Muscle layer of duodenum (tissue), 2 donors: ENCODE measurements around the gene LRRN4CL.
A peak's percentile ranks its signal among the peaks of the same experiment; 100 is the strongest.

Source experiments
- H3K27ac ChIP-seq: one replicate; pipeline ENCODE4 v1.7.0; 2013; ENCODE audit warnings: mild to moderate bottlenecking, low read length
- H3K27me3 ChIP-seq: one replicate; pipeline ENCODE4 v1.7.0; 2013; ENCODE audit warnings: low read depth, mild to moderate bottlenecking, control low read depth, low read length
- H3K36me3 ChIP-seq, 2 donors: one replicate each; pipeline ENCODE4 v1.7.0; 2013; ENCODE audit warnings: low read length in 2 of 2, control low read depth in 1 of 2, mild to moderate bottlenecking in 1 of 2; ENCODE audit not compliant: insufficient read depth in 2 of 2, control insufficient read depth in 1 of 2
- H3K4me1 ChIP-seq, 2 donors: one replicate each; pipeline ENCODE4 v1.7.0; 2013; ENCODE audit warnings: low read length in 2 of 2, mild to moderate bottlenecking in 2 of 2, control low read depth in 1 of 2, moderate library complexity in 1 of 2; ENCODE audit not compliant: insufficient read depth in 2 of 2, control insufficient read depth in 1 of 2
- H3K4me3 ChIP-seq, 2 donors: one replicate each; pipeline ENCODE4 v1.7.0; 2013; ENCODE audit warnings: low read length in 2 of 2, low read depth in 1 of 2, mild to moderate bottlenecking in 1 of 2
- H3K9me3 ChIP-seq, 2 donors: one replicate each; pipeline ENCODE4 v1.7.0; 2013; ENCODE audit warnings: low read length in 2 of 2, control low read depth in 1 of 2, mild to moderate bottlenecking in 1 of 2; ENCODE audit not compliant: control insufficient read depth in 1 of 2
- donor health status: healthy.

The LRRN4CL gene

DNA sequence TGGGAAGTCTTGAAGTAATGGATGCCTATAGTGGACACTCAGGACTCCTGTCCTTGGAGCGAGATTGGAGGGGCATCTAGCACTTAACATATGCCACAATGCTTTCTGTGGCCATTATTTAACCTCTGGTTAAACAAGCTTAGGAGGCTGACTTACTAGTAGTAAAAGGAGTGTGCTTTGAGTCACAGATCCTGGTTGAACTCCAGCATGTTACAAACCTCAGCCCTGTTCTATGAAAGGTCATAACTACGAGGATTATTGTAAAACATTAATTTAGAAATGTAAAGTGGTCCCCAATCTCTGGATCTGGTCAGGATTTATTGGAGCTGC is 16.2 kb downstream of the LRRN4CL start:
- Histone ChIP-seq H3K27ac (no peak overlapping the region), H3K36me3 (peaks cover 13 to 24% of the 10 kb centered on the region in 2 donors), H3K27me3 (no peaks in the 10 kb centered on the region), H3K4me1 (peaks cover 4 to 41% of the 10 kb centered on the region in 2 donors), H3K4me3 (peak overlapping the region in 1 of 2 donors; percentile 95), H3K9me3 (no peaks in the 10 kb centered on the region)

DNA sequence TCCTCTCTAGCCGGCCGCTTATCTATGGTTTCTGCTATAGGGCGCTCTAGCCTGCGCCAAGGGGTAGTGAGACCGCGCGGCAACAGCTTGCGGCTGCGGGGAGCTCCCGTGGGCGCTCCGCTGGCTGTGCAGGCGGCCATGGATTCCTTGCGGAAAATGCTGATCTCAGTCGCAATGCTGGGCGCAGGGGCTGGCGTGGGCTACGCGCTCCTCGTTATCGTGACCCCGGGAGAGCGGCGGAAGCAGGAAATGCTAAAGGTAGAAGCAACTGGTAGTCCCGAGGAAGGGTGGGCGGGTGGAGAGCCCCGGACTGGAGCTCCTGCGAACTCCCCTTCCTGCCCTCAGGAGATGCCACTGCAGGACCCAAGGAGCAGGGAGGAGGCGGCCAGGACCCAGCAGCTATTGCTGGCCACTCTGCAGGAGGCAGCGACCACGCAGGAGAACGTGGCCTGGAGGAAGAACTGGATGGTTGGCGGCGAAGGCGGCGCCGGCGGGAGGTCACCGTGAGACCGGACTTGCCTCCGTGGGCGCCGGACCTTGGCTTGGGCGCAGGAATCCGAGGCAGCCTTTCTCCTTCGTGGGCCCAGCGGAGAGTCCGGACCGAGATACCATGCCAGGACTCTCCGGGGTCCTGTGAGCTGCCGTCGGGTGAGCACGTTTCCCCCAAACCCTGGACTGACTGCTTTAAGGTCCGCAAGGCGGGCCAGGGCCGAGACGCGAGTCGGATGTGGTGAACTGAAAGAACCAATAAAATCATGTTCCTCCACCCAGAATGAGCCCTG is 17.5 kb downstream of the LRRN4CL start, which contains the start of the genes LBHD1 and UQCC3:
Gene LBHD1 (minus strand): TSS at position 660 of the 782 bp plus-strand sequence. CDS start 2,236 bp downstream, outside the sequence.
Gene UQCC3 (plus strand): TSS at position 66 of the 782 bp plus-strand sequence. CDS start 73 bp downstream, at position 139.
- Histone ChIP-seq H3K36me3 (peaks cover 11 to 14% of the 10 kb centered on the region in 2 donors), H3K4me1 (peaks cover 9 to 40% of the 10 kb centered on the region in 2 donors), H3K27me3 (no peaks in the 10 kb centered on the region)

DNA sequence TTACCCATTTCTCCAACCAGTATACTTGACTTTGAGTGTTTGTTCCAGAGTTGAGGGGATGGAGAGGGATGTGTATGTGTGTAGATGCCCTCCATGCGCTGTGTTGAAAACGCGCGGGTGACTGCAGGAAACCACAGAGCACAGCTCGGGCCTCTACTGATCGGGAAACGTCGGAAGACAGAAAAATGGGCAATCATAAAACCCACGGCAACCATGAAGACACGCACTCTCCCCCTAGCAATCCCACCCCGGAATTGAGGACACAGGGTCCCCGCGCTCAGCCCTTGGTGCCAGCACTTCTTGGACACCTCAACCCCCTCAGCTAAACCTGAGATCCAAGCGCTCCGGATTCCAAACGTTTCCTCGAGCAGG is 18.1 kb downstream of the LRRN4CL start:
- Histone ChIP-seq H3K9me3 (no peaks in the 10 kb centered on the region), H3K27me3 (no peaks in the 10 kb centered on the region), H3K27ac (peak overlapping the region; percentile 95), H3K4me3 (peak overlapping the region; percentile 77 to 95), H3K36me3 (peaks cover 6 to 8% of the 10 kb centered on the region in 2 donors), H3K4me1 (peaks cover 15 to 40% of the 10 kb centered on the region in 2 donors)

More for the DNA sequence above, 17.5 kb downstream of the LRRN4CL start, which contains the start of the genes LBHD1 and UQCC3:
- peak within 1 kb of the TSS; percentile 77 to 95 for H3K4me3 ChIP-seq
- H3K27ac ChIP-seq: peak within 1 kb of the TSS; percentile 95
- no peaks in the 10 kb centered on the region for H3K9me3 ChIP-seq

DNA sequence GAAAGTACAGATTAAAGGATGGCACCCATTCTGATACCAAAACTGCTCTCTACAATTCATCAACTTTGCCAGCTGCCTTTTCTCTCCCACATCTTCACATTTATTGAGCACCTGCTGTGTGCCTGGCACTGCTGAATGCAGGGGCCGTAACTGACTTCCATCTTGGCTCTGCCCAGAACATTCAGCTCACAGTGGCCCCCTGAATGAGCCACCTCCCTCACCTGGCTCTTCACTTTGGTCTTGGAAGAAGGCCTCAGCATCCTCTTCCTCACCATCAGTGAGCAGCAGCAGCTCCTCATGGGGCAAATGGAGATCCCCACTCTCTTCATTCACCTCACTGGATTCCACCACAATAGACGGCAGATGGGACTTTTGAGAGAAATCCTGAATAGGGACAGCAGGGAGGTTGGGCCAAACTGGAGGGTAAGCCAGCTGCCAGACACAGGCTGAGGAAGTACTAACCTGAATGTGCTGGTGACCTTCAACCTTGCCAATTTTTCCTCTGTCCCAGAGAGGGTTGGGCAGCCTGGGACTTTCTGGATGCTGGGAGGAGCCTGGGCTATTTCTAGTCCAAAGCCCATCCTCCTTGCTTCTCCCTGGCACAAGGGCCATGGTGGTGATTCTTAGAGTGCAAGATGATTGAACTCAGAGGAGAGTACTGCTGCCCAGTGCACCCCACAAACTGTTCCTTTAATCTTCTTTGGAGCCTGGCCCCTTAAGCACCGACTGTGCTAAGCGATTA is 19.7 kb downstream of the LRRN4CL start:
- no peaks in the 10 kb centered on the region for H3K9me3 ChIP-seq
- H3K27ac ChIP-seq: no peak overlapping the region
- peaks cover 15 to 44% of the 10 kb centered on the region in 2 donors for H3K4me1 ChIP-seq
- H3K4me3 ChIP-seq: no peak overlapping the region
- no peaks in the 10 kb centered on the region for H3K27me3 ChIP-seq
- H3K36me3 ChIP-seq: peaks cover 4 to 6% of the 10 kb centered on the region in 2 donors

DNA sequence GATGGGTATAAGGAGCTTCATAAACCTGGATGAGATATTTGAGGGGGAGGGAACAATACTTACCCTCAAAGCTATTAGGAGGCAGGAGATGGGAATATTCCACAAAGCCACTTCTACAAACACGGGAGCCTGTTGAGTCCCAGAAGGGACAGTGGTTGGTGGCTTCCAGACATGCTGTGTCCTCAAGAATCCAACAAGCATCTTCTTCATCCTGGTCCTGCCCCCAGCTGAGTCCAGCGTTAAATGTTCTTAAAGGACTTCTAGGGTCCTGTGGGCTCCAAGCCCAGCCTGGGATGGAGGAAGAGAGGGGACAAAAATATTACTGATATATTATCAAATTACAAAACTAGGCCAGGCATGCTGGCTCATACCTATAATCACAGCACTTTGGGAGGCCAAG is 21.9 kb downstream of the LRRN4CL start:
- Histone ChIP-seq H3K9me3 (no peaks in the 10 kb centered on the region), H3K27ac (no peak overlapping the region), H3K4me1 (peaks cover 15 to 40% of the 10 kb centered on the region in 2 donors), H3K27me3 (no peaks in the 10 kb centered on the region), H3K4me3 (no peak overlapping the region), H3K36me3 (peaks cover 8% of the 10 kb centered on the region in 2 donors)

DNA sequence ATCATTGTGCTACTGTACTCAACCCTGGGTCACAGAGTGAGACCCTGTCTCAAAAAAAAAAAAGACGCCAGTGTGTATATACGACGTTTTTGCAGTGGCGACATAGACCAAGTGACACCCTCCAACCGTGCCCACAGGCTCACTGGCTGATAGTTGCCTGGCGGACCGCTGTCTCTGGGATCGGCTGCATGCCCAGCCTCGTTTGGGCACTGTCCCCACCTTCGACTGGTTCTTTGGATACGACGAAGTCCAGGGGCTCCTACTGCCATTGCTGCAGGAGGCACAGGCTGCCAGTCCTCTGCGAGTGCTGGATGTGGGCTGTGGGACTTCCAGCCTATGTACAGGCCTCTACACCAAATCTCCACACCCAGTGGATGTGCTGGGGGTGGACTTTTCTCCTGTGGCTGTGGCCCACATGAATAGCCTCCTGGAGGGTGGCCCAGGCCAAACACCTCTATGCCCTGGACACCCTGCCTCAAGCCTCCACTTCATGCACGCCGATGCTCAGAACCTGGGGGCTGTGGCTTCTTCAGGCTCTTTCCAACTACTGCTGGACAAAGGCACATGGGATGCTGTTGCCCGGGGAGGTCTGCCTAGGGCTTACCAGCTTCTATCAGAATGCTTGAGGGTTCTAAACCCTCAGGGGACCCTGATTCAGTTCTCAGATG is 22.9 kb downstream of the LRRN4CL start:
- H3K4me3 ChIP-seq: peak overlapping the region; percentile 86 to 90
- H3K27me3 ChIP-seq: no peaks in the 10 kb centered on the region
- H3K27ac ChIP-seq: peak overlapping the region; percentile 85
- H3K9me3 ChIP-seq: no peaks in the 10 kb centered on the region
- H3K4me1 ChIP-seq: peaks cover 15 to 37% of the 10 kb centered on the region in 2 donors
- H3K36me3 ChIP-seq: peaks cover 8% of the 10 kb centered on the region in 2 donors

DNA sequence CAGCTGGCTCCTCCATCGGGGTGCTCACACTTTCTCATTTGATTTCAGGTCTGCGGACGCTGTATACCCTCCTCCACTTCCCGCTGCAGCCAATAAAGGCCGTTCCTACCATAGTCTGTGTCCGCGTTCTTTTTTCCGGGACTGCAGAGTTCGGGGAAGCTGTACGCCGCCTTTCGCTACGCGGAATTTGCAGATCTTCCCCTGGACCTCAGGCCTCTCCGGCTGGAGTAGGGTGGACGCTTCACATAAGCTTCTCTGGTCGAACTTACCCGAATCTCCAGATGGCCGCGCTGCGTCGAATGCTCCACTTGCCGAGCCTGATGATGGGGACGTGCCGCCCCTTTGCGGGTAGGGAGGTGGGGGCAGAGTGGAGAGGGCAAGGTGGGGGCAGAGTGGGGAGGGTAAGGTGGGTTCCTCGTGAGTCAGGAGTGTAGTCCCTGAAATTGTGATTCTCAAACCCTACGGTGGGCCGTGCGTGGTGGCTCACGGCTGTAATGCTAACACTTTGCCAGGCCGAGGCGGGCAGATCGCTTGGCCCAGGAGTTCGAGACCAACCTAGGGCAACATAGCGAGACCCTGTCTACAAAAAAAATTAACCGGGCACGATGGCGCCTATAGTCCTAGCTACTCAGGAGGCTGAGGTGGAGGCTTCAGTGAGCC is 23.6 kb downstream of the LRRN4CL start:
- H3K27me3 ChIP-seq: no peaks in the 10 kb centered on the region
- H3K9me3 ChIP-seq: no peaks in the 10 kb centered on the region
- peak overlapping the region; percentile 85 for H3K27ac ChIP-seq
- peaks cover 8% of the 10 kb centered on the region in 2 donors for H3K36me3 ChIP-seq
- peak overlapping the region; percentile 86 to 90 for H3K4me3 ChIP-seq
- H3K4me1 ChIP-seq: peaks cover 15 to 34% of the 10 kb centered on the region in 2 donors

DNA sequence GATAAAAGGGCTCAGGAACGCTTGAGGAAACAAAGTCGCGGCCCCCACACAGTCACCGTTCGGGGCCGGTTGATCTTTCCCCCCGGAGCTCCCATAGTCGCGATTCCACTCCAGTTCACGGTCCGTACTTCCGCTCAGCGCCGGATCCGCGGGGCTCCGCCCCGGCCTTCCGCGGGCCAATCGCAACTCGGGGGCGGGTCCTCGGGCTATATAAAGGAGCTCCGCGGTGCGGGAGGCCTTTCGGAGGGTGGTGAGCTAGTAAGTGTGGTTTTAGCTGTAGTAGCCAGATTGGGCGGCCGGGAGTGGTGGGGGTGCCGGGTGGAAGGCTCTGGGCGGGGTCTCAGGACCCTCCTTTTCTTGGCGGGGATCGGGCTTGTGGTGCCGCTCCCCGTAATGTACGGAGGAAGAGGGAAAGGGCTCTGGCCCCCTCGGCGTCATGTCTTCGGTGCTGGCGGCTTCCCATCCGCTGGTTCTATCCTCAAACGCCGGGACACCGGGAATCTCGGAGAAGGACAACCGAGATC is 24.2 kb downstream of the LRRN4CL start, which contains the start of the genes C11orf98 and CSKMT:
Gene C11orf98 (minus strand): TSS at position 136 of the 524 bp plus-strand sequence. CDS start 41 bp downstream, at position 95.
Gene CSKMT (plus strand): TSS at position 238 of the 524 bp plus-strand sequence. CDS start 568 bp downstream, outside the sequence.
- Histone ChIP-seq H3K27ac (peak within 1 kb of the TSS; percentile 85), H3K36me3 (peaks cover 8% of the 10 kb centered on the region in 2 donors), H3K4me1 (peaks cover 15 to 28% of the 10 kb centered on the region in 2 donors), H3K4me3 (peak within 1 kb of the TSS; percentile 86 to 90), H3K27me3 (no peaks in the 10 kb centered on the region), H3K9me3 (no peaks in the 10 kb centered on the region)

DNA sequence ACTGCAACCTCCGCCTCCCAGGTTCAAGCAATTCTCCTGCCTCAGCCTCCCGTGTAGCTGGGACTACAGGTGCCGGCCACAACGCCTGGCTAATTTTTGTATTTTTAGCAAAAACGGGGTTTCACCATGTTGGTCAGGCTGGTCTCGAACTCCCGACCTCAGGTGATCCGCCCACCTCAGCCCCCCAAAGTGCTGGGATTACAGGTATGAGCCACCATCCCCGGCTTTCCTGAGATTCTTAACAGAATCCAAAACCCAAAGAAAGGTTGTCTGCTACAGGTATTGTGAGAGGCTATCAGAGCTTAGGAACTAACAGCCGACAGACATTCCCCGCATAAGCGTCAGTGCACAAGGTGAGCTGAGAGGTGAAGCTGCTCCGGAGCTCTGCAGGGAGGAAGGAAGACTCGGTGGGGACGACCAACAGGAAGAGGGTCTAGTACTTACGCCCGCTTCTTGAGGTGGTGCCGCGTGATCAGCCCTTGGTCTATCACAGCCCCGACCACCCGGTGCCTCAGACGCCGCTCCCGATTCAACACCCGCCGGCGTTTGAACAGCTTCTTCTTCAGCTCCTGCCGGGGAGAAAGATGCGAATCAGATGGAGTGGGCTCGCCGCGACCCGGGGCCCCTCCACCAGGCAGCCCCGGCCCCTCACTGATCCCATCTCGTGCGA is 24.8 kb downstream of the LRRN4CL start:
- H3K9me3 ChIP-seq: no peaks in the 10 kb centered on the region
- H3K4me1 ChIP-seq: peaks cover 15 to 28% of the 10 kb centered on the region in 2 donors
- peak overlapping the region; percentile 85 for H3K27ac ChIP-seq
- no peaks in the 10 kb centered on the region for H3K27me3 ChIP-seq
- peak overlapping the region; percentile 86 to 90 for H3K4me3 ChIP-seq
- H3K36me3 ChIP-seq: peaks cover 8% of the 10 kb centered on the region in 2 donors
